Measurements from ENCODE around the gene HEPHL1. TPM values are rescaled to one million over a fixed set of nuclear protein-coding genes. Genes with fewer than 3 reads are reported as not detected.

HEPHL1 gene
- total and polyA plus RNA-seq, 2 donors (not counting 1 experiment from before 2014, with no cell fraction given): not detected

GRCh38 chr11:94140154-94140655, 119.1 kb downstream of the HEPHL1 start:
- POLR2A ChIA-PET: no interaction called here

More at GRCh38 chr11:94140154-94140655, 119.1 kb downstream of the HEPHL1 start:
- WGBS (ENCODE audit: insufficient coverage): no CpG with 5 or more reads among the region's 2 CpGs
- peaks cover 0 to 8% (median 0%) of the 10 kb centered on the region in 3 donors for H3K9me3 ChIP-seq (ENCODE audit: control extremely low read depth in 1 of 3, control insufficient read depth in 2 of 3, insufficient read depth in 1 of 3, low read length in 2 of 3)
- Mint-ChIP-seq H3K27me3 (no peaks in the 10 kb centered on the region), H3K4me1 (peaks cover 70% of the 10 kb centered on the region), H3K4me3 (no peak overlapping the region), H3K9me3 (ENCODE audit: insufficient read depth) (no peaks in the 10 kb centered on the region), H3K27ac (no peak overlapping the region)
- intact Hi-C loops (cut with micrococcal nuclease): no loop called here
- H2AFZ ChIP-seq (ENCODE audit: insufficient read depth, low read depth, low read length, poor library complexity, severe bottlenecking): no peak overlapping the region
- ATAC-seq (ENCODE audit: low read depth) (no peak), DNase-seq (no peak)
- peaks cover 81% of the 10 kb centered on the region for H3K79me2 ChIP-seq (ENCODE audit: control insufficient read depth, insufficient read depth, low read length)
- peaks cover 11 to 13% of the 10 kb centered on the region in 2 donors for H3K4me1 ChIP-seq (ENCODE audit: control insufficient read depth in 2 of 2, insufficient read depth in 2 of 2, low read length in 2 of 2)
- H4K20me1 ChIP-seq (ENCODE audit: control insufficient read depth, insufficient read depth, low read length, poor library complexity, severe bottlenecking): peaks cover 35% of the 10 kb centered on the region
- no peaks in the 10 kb centered on the region for H3K36me3 ChIP-seq (replicated peaks in 1 of 2; ENCODE audit: control extremely low read depth in 1 of 2, control insufficient read depth in 1 of 2, extremely low read depth in 1 of 2, insufficient read depth in 2 of 2, low read length in 1 of 2)
- H3K4me2 ChIP-seq (replicated peaks; ENCODE audit: low read depth, low read length, poor library complexity, severe bottlenecking): no peak overlapping the region
- no peak overlapping the region for H3K9ac ChIP-seq (ENCODE audit: low read length)
- H3K27me3 ChIP-seq (replicated peaks in 1 of 4; ENCODE audit: control extremely low read depth in 1 of 4, control insufficient read depth in 3 of 4, insufficient read depth in 4 of 4, low read length in 3 of 4): no peaks in the 10 kb centered on the region
- TF ChIP-seq CTCF (IDR thresholded peaks at IDR 0.05) (no peak), EZH2 (IDR thresholded peaks at IDR 0.05; ENCODE audit: borderline replicate concordance, insufficient read depth, low read depth, low read length, poor library complexity, severe bottlenecking) (no peak)
- H3K27ac ChIP-seq (ENCODE audit: low read length in 2 of 2): no peak overlapping the region
- no peak overlapping the region for H3K4me3 ChIP-seq (ENCODE audit: control extremely low read depth in 1 of 5, extremely low read depth in 1 of 5, insufficient read depth in 1 of 5, low read depth in 2 of 5, low read length in 4 of 5)
- CTCF ChIA-PET: no interaction called here

All from B cell (primary cell).